SK-N-MC (cell line): ENCODE measurements around the gene ABHD13.

ENCODE experiments used
- EZH2 ChIP-seq: fragments of 200-600 bp; sonication (generic); IDR thresholded peaks from one replicate; pipeline ENCODE4 v1.6.1; 2017; ENCODE audit warnings: antibody characterized with exemption
- POLR2AphosphoS5 ChIP-seq: IDR thresholded peaks from 2 replicates; pipeline ENCODE4 v1.6.1; 2012; ENCODE audit warnings: mild to moderate bottlenecking, low read depth, low read length, borderline replicate concordance

DNA sequence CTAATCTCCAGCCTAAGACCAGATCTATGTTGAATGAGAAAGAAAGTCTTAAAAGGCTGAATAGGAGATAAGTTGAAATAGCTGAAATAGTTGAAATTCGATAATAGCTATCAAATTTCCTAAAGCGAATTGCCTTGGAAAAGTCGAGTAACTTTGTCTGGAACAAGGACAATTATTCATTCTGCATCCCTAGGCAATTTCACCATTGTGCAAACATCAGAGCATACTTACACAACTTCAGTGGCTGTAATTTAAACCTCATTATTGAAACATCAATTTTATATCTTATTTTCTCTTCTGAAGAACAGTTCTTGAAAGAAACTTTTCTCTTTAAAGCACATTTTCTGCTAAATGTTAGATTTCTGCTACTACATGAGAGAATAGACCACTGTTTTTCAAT, 64.9 kb downstream of the ABHD13 start:
- no peak for TF ChIP-seq EZH2
- no peak for TF ChIP-seq POLR2AphosphoS5
